Esophagus mucosa (tissue), 1 donor: ENCODE data around the gene SLC30A10. TPM values are rescaled to one million over a fixed set of nuclear protein-coding genes. Genes with fewer than 3 reads are reported as not detected.
"Not testable (repeated sequence)": the region's sequence is repeated elsewhere in the genome, so short reads cannot be mapped to it uniquely, and the experiment has no call there.

Source experiments
- ATAC-seq: fragments of 200-7000 bp; cut with Tn5 transposase; one replicate; pipeline ENCODE4 v1.9.1; 2020
- total RNA-seq: library from RNA; stranded (reverse); gene quantifications from one replicate; pipeline ENCODE4 v1.2.4, GENCODE V29; 2023
- donor health status: DM: yes; HTN: yes; CAD: no.

SLC30A10 gene
- total RNA-seq, result 0.12 TPM

DNA sequence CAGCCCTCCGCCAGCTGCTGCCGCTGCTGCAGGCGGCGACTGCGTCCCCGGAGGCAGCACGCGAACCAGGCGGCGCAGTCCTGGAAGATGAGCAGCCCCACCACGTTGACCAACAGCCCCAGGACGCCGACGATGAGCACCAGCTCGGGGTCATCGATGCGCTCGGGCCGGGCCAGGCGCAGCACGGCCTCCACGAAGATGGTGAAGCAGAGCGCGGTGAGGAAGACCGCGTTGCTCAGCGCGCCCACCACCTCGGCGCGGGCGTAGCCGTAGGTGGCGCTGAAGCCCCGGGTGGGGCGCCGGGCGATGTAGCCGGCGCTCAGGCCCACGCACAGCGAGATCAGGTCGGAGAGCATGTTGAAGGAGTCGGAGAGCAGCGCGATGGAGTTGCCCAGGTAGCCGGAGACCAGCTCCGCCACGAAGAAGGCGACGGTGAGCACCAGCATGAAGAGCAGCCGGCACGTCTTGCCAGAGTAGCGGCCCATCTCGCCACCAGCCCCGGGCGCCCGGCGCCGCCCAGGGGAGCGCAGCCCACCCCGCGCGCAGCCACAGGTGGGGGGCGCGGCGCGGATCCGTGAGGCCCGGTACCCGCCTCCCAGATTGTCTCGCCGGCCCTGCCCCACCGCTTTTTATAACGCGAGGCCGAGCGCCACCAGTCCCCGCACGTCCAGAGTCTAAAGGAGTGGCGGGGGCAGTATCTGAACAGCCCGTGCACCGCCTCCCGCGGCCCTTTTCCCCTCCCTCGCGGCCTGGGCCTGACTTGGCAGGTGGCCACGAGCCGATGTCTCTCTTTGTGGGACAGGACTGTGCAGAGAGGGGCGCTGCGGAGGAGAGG, at the start of gene SLC30A10:
Gene SLC30A10, minus strand, starts transcription at position 602 of the 835 bp plus-strand sequence. Its CDS starts 117 bp downstream, at position 485.
- ATAC-seq, result peak; percentile 43

DNA sequence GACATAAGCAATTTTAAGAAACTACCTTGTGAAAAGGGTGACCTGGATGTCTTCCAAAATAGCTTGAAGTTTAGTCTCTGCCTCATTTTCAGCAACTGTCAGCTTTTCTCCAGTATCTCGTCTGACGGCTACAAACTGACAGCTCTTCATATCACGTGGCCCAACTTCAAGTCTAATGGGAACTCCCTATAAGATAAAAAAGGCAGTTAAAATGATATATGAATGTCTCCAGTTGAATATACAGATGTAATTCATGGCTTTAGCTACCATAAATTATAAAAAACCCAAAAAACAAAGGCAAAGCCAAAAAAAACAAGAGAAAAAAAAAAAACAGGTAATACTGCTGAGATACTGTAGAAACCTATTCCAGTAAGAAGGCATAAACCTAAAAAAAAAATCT, 44.9 kb upstream of the SLC30A10 start:
- ATAC-seq, result no peak

DNA sequence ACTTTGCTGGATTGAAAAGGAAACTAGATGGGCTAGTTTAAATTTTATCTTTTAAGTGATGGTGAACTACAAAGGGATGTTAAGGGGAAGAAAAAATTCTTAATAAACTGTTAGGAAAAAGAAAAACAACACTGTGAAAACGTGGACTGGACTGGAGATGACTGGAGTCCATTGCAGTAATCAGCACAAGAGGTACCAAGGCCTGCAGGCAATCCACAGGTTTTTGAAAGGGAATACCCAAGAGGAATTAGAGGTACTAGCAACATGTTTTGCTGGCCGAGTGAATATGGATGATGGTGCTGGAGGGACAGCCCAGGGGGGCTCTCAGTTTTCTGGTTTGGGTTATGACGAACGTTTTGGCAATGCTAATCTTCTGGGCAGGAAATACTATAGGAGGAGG, 39.0 kb upstream of the SLC30A10 start:
- no peak for ATAC-seq

DNA sequence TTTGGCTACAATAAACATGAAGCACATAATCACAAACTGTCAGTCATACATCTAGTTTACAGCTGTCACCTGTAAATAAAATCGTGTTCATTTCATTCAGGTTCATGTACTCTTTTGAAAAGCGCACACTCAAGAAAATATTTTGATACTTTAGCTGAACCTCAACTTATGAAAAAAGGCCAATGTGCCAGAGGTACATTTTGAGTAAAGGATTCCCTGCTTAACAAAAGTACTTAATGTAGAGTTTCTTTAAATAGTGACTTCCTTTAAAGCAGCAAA, 37.7 kb upstream of the SLC30A10 start:
- ATAC-seq, result no peak

DNA sequence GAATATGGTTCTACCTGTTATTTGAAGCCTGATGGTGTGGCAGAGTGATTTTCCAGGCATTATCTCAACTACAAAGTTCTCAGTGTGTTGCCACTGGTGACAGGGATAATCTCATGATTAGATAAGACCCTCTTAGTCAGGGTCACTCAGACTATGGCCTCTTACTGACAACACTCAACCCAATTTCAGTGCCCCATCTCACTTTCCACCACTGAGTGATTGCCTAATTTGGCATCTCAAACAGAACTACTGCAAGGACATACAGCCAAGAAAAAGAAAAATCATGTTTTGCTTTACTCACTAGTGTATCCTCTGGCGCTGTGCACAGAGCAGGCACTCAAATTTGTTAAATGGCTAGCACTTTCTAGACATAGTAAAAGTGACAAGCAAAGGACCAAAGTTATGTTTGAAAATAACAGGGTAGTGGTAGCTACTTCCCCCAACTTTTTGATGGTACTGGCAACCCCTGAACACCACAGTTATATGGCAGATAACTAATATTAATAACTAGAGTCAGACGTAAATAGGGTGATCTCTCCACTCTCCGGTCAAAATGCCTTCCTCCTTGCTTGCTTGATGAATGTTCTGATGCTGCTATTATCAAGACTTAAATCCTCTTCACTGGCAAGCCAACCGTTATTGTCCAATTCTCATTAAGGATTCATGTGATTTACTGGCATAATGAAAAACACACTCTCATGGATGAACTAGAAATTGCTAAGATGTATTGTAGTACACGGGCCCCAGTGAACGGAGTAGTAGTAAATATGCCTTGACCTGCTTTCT, 37.1 kb upstream of the SLC30A10 start:
- ATAC-seq, result no peak

DNA sequence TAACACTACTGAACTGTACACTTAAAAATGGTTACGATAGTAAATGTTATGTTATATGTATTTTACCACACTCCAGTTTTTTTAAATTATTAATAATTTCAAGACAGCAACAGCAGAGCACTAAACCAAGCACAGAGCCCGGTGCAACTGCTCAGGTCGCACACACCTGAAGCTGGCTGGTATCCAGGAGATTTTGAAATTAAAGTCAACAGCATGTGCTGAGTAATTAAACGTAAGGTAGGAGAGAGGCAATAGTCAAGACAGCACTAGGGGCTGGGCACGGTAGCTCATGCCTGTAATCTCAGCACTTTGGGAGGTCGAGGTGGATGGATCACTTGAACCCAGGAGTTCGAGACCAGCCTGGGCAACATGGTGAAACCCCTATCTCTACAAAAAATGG, 35.1 kb upstream of the SLC30A10 start:
- ATAC-seq, result no peak

DNA sequence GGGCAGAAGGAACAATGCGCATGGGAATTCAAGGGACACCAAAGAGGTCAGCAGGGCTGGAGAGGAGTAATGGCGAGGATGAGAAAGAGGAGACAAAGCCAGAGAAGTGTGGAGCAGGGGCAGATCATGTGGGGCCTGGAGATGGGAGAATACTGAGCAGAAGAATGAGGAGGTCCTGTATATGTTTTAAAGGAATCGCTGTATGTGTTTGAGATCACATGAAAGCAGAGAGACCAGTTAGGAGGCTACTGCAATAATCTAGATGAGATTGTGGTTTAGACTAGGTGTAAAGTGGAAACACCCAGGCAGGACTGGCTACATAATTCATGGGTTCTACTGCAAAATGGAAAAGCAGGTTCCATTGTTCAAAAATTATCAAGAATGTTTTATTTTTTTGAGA, 33.3 kb upstream of the SLC30A10 start:
- no peak for ATAC-seq

DNA sequence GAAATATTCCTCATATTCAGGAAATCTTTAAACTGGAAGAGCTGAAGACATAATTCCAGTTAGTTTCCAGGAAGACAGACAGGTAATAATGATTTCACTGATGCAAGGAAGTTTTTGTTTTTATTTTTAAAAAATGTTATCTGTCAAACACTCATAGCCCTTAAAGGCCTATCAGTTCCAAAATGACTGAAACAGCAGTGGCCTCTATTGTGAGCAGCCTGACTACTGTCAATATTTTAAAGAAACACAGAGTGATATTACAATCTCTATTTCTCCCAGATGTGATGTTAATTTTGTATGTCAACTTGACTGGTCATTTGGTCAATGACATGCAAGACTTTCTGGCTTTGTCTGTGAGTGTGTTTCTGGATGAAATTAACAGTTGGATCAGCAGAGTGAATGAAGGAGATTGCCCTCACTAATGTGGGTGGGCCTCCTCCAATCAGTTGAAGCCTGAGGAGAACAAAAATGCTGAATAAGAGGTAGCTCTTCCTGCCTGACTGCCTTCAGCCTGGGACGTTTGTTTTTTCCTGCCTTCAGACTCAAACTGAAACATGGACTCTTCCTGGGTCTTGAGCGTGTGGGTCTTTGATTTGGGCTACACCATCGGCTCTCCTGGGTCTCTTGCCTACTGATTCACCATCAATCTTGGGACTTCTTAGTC, 31.3 kb upstream of the SLC30A10 start:
- ATAC-seq, result no peak

DNA sequence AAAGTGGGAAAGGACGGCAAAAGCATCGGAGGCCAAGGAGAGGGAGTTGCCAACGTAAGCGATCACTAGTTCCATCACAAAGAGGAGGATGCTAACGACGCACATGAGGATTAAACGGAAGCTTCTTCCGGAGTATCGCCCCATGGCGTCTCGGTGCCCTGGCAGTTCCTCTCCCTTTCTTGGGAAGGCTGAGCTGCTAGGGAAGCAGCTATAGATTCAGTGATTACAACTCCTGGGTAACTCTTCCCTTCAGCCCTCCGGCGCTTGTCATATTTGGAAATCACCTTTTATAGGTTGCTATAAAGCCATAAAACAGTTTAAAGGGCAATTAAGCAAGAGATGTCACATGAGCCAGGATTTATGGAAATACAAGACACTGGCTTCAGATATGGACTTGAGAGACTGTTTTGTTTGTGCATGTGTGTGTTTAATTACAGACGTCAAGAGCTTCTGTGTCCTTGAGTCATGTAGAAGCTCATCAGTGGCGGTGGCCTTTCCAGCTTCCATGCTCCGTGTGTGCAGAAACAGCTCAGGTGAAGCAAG, 30.6 kb upstream of the SLC30A10 start:
- no peak for ATAC-seq

DNA sequence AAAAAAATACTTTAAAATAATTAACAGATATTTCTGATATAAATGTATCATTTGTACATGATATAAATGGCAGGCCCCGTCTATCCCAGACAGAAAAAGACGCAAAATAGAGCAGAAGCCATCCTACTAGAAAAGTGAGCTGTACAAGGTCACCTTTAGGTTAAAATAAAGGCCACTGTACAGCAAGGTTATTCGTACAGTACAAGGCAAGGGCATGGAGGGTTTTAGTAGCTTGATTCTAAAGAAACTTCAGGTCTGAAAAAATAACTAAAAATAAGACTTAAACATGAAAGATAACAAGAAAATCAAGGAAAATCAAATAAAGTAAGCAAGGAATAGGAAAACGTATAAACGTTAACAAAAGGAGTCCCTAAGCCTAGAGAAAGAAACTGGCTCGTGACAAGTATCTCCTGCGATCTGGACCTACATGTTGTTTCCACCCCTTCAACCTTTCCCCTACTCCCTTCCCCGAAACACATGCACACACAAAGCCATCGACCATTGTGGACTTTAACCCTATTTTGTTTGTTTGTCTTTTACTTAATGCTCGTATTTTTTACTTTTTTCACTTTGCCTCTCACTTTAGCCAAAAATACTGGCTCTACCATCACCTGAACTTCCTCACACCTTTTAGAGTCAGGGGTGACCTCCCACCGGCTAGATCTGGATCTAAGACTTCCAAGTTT, 26.5 kb upstream of the SLC30A10 start:
- ATAC-seq, result no peak

DNA sequence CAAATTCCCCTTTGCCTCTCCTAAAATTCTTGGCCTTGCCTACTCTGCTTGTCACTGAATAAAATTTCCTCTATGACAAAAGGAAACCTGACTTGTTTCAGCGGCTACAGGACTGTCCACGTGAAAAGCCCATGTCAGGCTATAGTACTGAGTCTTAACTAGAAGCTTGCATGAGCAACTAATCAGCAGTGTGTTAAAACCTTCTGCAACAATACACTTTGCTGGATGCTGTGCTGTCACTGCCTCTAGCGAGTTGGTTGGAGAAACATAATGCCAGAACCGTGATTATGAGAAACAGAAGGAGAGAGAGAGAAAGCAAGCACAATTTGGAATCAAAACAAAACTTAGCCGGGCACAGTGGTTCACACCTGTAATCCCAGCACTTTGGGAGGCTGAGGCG, 25.7 kb upstream of the SLC30A10 start:
- ATAC-seq, result no peak

DNA sequence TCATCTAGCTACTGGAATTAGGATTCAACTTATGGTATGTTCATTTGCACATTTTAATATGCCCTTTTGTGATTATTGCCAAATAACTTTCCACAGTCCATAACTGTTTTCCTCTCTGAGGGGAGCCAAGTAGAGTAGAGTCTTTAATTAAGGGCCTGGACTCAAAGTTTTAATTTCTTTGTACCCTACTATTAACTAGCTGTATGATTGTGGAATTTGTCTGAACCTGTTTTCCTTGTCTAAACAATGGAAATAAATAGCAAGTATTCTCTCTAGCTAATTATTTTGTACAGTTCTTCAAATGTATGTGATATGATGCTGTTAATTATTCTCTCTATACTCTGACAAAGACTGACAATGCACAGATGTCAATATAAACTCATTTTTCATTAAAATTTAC, 24.0 kb upstream of the SLC30A10 start:
- ATAC-seq, result no peak

DNA sequence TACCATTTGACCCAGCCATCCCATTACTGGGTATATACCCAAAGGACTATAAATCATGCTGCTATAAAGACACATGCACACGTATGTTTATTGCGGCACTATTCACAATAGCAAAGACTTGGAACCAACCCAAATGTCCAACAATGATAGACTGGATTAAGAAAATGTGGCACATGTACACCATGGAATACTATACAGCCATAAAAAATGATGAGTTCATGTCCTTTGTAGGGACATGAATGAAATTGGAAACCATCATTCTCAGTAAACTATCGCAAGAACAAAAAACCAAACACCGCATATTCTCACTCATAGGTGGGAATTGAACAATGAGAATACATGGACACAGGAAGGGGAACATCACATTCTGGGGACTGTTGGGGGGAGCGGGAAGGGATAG, 20.9 kb upstream of the SLC30A10 start:
- not testable (repeated sequence) for ATAC-seq

DNA sequence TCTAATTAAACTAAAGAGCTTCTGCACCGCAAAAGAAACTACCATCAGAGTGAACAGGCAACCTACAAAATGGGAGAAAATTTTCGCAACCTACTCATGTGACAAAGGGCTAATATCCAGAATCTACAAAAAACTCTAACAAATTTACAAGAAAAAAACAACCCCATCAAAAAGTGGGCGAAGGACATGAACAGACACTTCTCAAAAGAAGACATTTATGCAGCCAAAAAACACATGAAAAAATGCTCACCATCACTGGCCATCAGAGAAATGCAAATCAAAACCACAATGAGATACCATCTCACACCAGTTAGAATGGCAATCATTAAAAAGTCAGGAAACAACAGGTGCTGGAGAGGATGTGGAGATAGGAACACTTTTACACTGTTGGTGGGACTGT, 20.4 kb upstream of the SLC30A10 start:
- not testable (repeated sequence) for ATAC-seq

DNA sequence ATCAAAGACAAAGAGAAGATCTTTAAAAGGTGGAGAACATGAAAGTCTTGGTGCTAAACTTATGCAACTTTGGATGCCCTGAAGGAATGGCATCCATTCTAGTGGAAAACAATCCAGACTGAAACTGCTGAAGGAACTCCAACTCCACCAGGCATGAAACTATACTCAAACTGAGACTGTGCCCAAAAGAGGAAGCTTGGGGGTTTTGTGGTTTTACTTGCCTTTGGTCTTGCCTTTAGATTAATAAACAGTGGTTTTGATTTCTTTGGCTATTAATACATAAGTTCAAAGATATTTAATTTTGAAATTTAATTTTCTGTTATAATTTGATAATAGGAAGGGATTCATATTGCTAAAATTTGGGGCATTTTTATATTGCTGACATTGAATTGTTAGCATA, 17.4 kb upstream of the SLC30A10 start:
- ATAC-seq, result no peak

DNA sequence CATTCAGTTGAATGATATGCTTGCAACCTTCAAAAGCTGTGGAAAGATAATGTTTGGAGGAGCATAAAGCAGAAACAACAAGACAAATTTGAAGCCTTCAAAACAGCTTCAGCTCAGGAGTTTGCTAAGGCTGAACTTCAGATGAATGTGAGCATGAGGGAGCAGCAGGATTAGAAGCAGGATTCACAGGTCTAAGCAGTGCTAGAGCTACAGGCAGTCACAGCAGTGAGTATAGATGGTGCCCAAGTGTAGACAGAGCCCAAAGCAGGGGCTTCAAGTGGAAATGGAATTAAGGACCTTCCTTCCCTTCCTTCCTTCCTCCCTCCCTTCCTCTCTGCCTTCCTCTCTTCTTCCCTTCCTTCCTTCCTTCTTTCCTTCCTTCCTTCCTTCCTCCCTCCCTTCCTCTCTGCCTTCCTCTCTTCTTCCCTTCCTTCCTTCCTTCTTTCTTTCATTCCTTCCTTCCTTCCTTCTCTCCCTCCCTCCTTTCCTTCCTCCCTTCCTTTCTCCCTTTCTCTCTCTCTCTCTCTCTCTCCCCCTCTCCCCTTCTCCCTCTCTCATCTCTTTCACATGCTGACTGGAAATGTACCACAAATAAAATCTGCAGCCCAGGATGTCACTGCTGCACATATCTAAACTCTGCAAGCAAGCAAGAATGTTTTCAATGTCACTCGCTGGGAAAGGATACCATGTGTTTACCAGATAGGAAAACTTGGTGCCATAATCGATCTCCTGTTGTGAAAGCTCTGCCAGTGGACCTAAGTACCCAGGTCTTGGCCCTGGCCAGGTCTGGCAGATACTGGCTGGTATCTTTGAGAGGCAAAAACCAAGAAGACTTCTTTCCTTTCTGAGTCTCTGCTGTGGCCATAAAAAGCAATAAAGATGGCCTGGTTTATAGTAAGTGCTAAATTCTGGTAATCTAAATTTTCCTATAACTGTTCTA, 13.1 kb upstream of the SLC30A10 start:
- ATAC-seq, result no peak

DNA sequence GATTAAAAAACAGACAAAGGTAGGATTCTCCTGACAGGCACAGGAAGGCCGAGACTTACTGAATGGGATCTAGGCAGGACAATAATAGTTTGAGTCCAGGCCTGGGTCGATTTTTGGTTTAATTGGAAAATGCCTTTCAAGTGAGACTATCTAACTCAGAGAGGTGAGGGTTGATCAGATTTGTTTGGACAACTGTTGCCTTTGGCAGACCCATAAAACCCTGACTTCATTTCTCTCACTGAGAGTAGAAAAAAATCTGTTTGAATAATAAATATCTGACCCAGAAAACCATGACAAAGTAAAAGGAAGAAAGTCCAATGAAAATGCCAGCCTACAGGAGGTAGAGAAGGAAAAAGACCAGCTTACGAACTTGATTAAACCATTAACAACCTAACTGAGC, 12.3 kb upstream of the SLC30A10 start:
- no peak for ATAC-seq

DNA sequence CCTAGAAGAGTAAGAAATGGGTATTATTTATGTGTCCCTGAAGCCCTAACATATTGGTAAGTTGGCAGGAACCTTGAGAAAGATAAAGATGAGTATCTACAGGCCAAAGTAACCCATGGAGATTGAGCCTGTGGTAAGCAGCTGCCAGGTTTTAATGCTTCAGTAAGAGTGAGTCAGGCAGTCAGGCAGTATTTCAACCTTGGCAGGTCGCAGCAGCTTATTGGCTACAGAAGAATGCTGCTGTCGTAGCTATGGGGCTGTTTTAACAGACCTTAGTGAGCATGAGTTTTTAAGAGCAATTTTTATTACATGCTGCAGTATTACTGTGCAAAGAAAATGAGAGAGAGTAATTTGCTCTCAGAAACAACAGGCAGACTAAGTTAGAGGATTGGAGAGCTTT, 10.3 kb upstream of the SLC30A10 start:
- peak; percentile 88 for ATAC-seq

DNA sequence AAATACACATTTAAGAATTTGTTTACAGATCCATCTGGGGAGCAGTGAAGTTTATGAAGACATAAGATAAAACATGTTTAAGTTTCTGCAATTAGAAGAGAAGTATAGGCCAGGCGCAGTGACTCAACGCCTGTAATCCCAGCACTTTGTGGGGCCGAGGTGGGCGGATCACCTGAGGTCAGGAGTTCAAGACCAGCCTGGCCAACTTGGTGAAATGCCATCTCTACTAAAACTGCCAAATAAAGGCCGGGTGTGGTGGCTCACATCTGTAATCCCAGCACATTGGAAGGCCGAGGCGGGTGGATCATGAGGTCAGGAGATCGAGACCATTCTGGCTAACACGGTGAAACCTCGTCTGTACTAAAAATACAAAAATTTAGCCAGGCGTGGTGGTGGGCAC, 5.4 kb upstream of the SLC30A10 start:
- not testable (repeated sequence) for ATAC-seq

DNA sequence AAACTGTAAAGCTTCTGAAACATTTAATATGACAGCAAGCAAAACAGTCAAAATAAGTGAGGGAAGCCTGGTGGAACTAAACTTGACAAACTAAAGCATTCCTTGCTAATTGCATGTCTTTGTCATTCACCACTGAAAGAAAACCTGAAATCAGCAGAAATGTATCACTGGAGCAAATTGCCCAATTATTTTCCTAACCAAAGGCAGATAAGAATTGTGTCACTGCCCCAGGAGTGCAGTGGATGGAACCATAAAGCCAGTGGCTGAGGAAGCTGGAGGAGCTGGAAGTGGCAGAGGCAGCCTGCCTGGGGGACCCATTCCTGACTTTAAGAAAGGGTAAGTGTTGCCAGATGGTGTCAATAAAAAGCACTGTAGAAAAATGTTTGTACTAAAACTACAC, 2.7 kb upstream of the SLC30A10 start:
- no peak for ATAC-seq

DNA sequence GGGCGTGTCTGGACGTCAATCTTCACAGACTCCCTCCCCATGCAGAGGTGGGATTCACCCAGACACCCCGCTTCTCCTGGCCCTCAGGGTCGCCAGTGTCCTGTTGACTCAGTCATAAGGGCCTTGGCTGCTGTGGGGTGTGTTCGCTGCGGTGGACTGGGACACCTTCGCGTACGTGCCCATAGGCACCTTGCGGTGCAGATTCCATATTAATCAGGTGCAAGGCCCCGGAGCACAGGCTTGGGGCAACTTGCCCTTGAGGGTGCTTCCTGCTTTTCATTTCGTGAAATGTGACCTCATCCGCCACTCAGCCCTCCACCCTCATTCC, 398 bp upstream of the SLC30A10 start:
- ATAC-seq, result peak; percentile 23
